HG03457 (cell line): ENCODE results near the gene FXR1.
"Not testable (repeated sequence)": the region's sequence is repeated elsewhere in the genome, so short reads cannot be mapped to it uniquely, and the experiment has no call there.

Source experiments
- ATAC-seq: cut with Tn5 transposase; IDR thresholded peaks from one replicate; pipeline ENCODE4 v1.9.1; 2021; ENCODE audit warnings: moderate number of reproducible peaks; ENCODE audit not compliant: unreplicated experiment

FXR1 gene

GRCh38 chr3:181003469-181003868, 91.0 kb downstream of the FXR1 start:
- not testable (repeated sequence) for ATAC-seq

- ATAC-seq = no peak
Measured at GRCh38 chr3:181006541-181006940, 94.1 kb downstream of the FXR1 start.

- ATAC-seq = no peak
Measured at GRCh38 chr3:181007262-181007661, 94.8 kb downstream of the FXR1 start.

- ATAC-seq = no peak
Measured at GRCh38 chr3:181008796-181009195, 96.3 kb downstream of the FXR1 start.

GRCh38 chr3:181009225-181009624, 96.8 kb downstream of the FXR1 start:
- ATAC-seq = no peak

- ATAC-seq = no peak
Measured at GRCh38 chr3:181017690-181018089, 105.2 kb downstream of the FXR1 start.

- ATAC-seq = no peak
Measured at GRCh38 chr3:181025204-181025603, 112.7 kb downstream of the FXR1 start.

GRCh38 chr3:181030948-181031347, 118.5 kb downstream of the FXR1 start:
- no peak for ATAC-seq
